LNCaP clone FGC (cell line): Measurements from ENCODE around the gene DGKG.

ENCODE experiments used
- DNase-seq: peaks from one replicate; pipeline ENCODE4 v3.0.0-alpha.2; 2011; ENCODE audit warnings: low read depth
- H3K4me3 ChIP-seq: 2 replicates; pipeline ENCODE4 v1.5.1; 2011; ENCODE audit warnings: mild to moderate bottlenecking, low read depth, low read length, control low read depth
- CTCF ChIP-seq: IDR thresholded peaks from 2 replicates; pipeline ENCODE4 v1.5.1; 2012; ENCODE audit warnings: mild to moderate bottlenecking; ENCODE audit not compliant: control insufficient read depth, insufficient read depth; ENCODE audit errors: extremely low read depth

The DGKG gene

DNA sequence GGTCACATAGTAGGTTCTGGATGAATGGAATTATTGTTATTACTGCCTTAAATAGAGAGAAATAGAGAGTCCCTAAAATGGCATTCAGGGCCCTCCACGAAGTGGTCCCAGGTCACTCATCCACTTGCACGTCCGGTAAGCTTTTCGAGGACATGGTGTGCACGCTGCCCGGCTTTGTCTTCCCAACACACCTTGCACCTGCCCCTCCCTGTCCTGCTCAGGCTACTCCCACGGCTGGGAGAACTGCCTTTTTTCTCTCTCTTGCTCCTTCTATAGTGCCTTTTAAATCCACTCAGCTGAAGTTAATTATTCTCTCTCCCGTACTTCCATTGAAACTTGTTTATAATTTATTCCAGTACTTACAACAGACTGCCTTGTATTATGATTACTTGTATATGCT is 5.6 kb upstream of the DGKG start:
- H3K4me3 ChIP-seq: no peak overlapping the region
- TF ChIP-seq CTCF: no peak
- DNase-seq: no peak

- DNase-seq: no peak
- no peak for TF ChIP-seq CTCF
- H3K4me3 ChIP-seq: no peak overlapping the region
Observed at GRCh38 chr3:186366206-186366605, 4.2 kb upstream of the DGKG start.

DNA sequence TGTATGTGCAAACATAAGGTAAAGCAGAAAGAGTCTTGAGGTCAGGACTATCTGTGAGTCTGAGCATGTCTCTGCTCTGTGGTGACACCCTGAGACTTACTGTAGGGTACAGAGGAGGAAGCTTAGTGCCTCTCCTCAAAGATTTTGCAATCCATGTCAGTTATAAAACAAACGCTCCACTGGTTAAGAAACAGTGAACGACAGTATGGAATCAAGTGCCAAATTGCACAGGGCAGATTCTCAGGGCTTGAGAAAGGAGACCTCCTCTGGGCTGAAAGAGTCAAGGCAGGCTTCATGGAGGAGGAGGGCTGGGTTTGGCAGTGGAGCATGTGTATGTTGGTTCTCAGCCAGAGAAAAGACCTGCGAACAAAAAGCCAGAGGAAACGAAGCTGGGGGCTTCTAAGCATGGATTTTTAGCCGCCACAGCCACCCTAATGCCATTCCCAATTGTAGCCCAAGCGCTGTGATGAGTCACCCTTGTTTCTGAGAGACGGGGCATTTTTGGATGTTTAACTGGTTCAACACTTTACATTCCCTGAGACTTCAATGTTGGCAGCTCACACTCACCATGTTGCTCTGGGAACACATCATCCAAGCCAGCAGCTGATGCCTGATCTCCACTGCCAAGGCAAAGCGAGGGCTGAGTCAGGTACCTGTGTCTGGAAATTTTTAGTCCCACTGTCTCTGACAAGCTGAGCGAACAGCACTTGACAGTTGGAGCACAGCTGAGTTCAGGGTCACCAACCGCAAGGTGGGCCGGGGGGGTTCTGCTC is 3.4 kb upstream of the DGKG start:
- no peak overlapping the region for H3K4me3 ChIP-seq
- TF ChIP-seq CTCF: no peak
- no peak for DNase-seq

DNA sequence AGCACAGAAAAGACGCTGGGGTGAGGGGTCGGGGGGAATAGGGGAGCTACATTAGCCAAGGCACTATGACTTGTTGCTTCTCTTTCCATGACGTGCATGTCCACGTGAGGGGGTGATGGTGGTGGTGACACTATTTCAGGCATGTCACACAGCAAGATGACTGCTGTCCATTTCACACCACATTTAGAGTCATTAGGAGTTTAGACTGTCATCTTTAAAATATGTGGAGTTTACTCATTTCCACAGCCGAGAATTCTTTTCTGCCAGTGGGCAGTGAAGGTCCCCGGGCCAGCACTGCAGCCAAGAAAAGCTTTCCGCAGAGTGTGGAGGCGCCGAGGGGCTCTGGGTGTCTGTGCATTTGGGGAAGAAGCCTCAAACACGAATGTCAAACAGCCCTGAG is 954 bp upstream of the DGKG start:
- no peak overlapping the region for H3K4me3 ChIP-seq
- TF ChIP-seq CTCF: no peak
- no peak for DNase-seq

- no peak for TF ChIP-seq CTCF
- H3K4me3 ChIP-seq: peak overlapping the region; percentile 44
- no peak for DNase-seq
Observed at GRCh38 chr3:186362537-186362842, 456 bp upstream of the DGKG start.

DNA sequence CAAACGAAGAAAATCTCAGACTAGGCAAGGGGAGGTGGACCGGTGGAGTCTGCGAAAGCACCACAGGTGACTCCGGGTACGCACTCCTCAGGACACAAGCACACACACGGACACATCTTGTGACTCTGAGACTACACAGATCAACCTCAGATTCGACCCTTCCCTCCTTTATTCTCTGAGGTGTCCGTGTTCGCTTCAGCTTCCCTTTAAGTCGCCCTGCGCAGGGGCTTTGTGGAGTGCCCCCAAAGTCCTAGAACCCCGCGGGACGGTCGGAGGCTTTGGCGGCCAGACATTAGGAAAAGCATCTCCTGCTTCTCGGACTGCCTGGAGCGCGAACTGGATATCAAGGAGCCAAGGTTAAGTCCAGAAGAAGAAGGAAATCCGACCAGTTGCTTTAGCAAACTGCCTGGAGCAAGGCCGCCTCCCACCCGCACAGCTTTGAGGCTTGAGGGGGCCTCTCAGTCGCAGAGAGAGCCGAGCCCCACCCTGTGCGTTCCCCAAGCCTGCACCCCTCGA is 730 bp downstream of the DGKG start:
- DNase-seq: no peak
- TF ChIP-seq CTCF: no peak
- H3K4me3 ChIP-seq: no peak overlapping the region

DNA sequence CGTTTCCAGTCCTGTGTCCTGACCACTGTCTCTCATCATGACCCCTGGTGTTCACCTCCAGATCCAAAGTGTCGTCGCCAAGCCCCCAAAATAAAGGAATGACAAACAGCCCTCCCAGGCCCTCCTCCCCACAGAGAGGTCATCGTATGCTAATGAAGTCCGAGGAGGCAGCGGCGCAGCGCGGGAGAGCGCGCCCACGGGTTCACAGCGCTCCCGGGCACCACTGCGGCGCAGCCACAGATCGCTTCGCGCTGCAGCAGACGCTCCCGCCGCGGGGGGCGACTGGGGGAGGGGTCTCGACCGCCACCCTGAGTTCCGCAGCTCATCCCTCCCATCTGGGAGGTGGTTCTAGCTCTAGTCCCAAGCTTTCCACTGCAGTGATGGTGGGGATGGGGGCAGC is 1.3 kb downstream of the DGKG start:
- no peak for TF ChIP-seq CTCF
- H3K4me3 ChIP-seq: no peak overlapping the region
- no peak for DNase-seq
